SK-MEL-5 (cell line): ENCODE results near the gene EZH1. TPM values are rescaled to one million over a fixed set of nuclear protein-coding genes. Genes with fewer than 3 reads are reported as not detected.
"Not testable (repeated sequence)": the region's sequence is repeated elsewhere in the genome, so short reads cannot be mapped to it uniquely, and the experiment has no call there.

Source experiments
- DNase-seq: peaks from one replicate; pipeline ENCODE4 v3.0.0-alpha.2; 2016; ENCODE audit warnings: low read depth, low spot score
- in situ Hi-C: cut with HindIII; loops from 2 replicates; pipeline ENCODE4 v1.10.0; 2016; ENCODE audit warnings: low sequenced_read_pairs, high pct_unique_total_duplicates, low pct_unique_long_range_greater_than_20kb
- total RNA-seq: library from RNA; depleted of rRNA; stranded (reverse); fragments of >200 nt; shearing (Covaris generic); gene quantifications from 2 replicates; pipeline ENCODE4 v1.2.3, GENCODE V29; 2014

EZH1 gene
- total RNA-seq, 1 experiment from 2014 or later, result 14.4 TPM

GRCh38 chr17:42748202-42748907 lies 3.5 kb upstream of the EZH1 start:
- no peak for DNase-seq
- in situ Hi-C loops, result no loop called here

DNA sequence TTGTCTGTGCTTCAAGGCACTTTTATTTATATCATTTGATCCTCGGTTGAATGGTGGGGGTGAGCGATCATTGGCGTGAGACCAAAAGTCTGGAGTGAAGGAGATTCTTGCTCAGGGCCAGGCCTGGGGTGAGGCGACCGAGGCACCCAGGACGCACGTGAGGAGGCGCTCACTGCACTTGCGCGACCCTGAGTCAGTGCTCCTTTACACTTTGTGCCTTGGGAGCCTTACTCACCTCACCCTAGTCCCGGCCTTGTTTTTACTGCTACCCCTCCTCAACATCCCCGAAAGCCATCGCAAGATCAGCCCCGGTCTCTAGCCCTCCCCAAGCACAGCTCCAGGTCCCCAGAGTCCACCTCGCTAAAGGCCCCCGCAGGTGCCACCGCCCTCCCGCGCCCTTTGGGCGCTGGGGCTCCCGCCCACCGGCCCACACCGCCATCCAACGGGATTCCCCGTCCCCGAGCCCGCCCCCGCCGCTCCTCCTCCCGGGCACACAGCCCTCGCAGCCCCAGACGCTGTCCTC lies 496 bp downstream of the EZH1 start:
- DNase-seq, result no peak
- in situ Hi-C loops, result no loop called here

DNA sequence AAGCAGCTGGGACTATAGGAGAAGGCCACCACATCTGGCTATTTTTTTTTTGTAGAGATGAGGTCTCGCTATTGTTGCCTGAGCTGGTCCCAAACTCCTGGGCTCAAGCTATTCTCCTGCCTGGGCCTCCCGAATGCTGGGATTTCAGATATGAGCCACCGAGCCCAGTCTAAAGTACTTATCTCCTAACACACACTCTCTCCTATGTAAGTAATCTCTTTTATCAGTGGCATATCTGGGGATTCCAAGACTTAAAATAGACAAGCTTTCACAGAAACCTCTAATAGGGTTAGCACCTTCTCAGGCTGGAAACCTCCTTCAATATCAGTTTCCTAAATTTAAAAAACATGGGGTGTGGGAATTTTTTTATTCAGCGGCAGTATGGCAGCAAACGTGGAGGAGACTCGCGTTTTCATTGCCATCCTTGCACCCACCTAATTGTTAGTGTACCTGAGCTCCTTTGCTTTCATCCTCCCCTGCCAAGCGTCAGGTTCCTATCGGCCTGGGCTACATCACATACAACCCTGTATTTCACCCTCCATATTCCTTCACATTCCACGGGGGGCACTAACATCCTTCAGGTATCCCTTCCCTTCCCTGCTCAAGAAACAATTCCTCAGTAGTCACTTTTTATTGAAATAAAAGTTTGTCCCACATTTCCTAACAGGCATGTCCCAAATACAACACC lies 1.1 kb downstream of the EZH1 start:
- in situ Hi-C loops, result no loop called here
- DNase-seq, result no peak

DNA sequence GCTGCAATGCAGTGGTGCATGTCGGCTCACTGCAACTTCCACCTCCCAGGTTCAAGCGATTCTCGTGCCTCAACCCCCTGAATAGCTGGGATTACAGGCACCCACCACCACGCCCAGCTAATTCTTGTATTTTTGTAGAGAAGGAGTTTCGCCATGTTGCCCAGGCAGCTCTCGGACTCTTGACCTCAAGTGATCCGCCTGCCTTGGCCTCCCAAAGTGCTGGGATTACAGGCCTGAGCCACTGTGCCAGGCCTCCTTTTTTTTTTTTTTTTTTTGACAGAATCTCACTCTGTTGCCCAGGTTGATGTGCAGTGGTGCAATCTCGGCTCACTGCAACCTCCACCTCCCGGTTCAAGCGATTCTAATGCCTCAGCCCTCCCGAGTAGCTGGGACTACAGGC lies 1.9 kb downstream of the EZH1 start:
- in situ Hi-C loops, DNase-seq: not testable (repeated sequence)

- no peak for DNase-seq
- in situ Hi-C loops, result no loop called here
Measured at GRCh38 chr17:42740699-42741098, 4.1 kb downstream of the EZH1 start.

- in situ Hi-C loops, result no loop called here
- DNase-seq, result no peak
Measured at GRCh38 chr17:42725143-42725542, 19.7 kb downstream of the EZH1 start.

DNA sequence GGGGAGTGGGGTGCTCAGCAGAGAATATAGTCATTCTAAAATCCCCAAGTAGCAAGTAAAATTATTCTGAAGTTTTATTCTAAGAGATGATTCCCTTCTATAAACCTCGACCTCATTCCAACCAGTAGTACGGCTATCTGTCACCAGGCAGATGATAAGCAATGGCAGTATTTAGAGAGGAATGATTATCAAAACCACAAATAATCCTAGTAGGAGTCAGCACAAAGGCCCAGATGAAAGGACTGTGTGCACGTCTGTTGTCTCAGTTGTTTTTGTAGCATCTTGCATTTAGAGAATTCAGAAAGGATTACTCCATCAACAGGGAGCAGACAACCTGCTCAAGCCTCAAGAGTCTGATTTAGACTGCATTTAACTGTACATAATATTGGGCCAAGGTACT lies 21.2 kb downstream of the EZH1 start:
- in situ Hi-C loops, result no loop called here
- no peak for DNase-seq

DNA sequence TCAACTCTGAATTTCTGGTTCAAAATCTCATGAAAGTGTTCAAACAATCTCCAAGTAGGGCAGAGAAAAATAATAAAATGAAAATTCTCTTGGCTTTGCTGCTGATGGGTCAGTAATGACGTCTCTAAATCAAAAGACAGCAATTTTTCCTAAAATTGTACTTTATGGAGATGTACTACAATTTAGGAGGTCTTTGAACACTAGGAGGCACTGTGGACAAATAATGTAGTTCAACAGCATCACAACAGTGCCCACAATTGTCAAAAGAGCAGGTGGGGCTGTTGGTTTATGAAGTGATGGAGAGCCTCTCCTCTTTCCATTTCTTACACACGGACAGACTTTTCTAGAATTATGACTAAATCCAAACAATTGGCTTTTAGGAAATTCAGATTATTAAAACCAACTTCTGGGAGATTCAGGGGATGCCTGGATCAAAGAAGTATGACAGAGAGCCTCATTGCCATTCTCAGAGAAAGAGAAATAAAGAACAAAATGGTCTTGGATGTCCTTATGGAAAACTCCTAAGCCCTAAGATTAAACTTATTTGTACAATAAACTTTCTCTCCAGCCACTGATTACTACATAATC lies 23.8 kb downstream of the EZH1 start:
- DNase-seq, result peak; percentile 86
- in situ Hi-C loops, result no loop called here

DNA sequence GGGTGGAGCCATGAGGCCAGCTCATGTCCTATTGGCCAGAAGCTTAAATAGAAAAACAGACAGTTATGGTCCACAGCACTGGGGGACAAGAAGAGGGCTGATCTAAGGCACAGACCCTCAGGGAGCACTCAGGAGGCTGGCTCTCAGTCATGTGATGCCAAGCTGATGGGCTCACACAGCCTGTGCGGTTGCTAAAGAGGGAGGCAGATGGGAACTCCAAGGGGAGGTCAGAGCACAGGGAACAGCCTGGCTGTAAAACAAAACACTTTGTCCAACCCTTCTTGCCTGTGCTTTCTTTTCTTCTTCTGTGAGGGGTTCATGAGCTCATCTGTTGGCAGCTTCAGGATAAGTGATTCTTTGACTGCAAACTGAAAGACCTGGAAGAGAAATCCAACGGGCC lies 35.3 kb downstream of the EZH1 start:
- no peak for DNase-seq
- in situ Hi-C loops, result no loop called here

DNA sequence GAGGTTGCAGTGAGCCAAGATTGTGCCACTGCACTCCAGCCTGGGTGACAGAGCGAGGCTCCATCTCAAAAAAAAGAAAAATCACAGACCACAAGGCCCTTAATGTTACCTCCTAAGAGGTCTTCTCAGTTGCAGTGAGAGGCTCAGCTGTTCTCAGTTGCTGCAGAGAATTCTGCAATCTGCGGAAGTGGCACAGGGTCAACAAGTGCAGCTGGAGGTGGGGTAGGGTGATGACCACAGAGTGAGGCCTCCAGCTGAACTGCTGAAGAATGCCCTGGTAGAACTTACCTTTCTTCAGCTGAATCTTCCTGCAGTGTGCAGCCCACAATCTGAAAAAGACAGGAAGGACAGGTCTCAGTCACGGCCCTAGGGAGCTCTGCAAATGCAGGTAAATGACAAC lies 36.3 kb downstream of the EZH1 start:
- in situ Hi-C loops, result no loop called here
- no peak for DNase-seq

DNA sequence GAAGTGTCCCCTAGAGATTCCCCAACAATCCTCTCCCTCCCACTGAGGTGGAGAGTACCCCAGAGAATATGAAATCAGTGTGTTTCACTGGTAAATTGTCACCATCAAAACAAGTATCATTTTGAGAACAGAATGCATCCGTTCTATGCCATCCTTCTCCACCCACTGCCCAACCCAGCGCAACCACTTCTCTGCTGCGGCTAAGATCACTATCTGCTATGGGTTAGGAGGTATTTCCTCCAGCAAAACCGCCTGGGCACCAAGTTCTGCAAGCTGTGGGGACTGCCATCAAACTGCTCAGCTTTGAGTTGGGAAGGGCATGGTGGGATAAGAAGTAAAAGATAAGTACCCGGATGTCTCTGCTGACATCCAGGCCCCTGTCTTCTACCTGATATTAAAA lies 38.1 kb downstream of the EZH1 start:
- in situ Hi-C loops, result no loop called here

DNA sequence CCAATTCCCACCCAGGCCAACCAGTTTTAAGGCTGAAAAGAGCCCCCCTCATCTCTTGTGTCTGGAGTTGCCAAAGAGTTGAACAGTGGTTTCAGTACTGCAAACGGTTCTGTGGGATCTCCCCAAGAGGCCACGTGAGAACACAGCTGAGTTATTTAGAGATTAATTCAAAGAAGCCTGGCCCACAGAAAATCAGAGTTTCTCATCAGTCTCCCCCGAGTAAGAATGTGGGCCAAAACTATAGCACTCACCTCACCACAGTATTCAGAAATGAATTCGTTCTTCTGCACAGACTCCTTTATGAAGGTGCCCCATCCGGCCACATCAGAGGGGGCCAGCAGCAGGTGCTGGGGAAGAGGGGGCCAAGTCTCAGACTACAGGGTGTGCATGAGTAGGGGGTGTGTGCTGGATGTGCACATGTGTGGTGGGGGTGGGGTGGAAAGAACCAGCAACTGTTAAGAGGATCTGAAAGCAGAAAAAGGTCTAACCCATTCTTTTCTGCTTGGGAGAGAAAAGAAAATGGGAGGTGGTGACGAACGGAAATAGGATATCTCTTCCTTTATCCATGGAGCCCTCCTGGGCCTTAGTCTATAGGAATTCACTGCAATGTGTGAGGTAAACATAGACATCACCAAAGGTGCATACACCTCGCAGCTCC lies 39.9 kb downstream of the EZH1 start:
- in situ Hi-C loops, result no loop called here
- no peak for DNase-seq

More for the DNA sequence above, 38.1 kb downstream of the EZH1 start:
- DNase-seq, result no peak

GRCh38 chr17:42704490-42704836 lies 40.4 kb downstream of the EZH1 start:
- in situ Hi-C loops, result no loop called here
- no peak for DNase-seq

GRCh38 chr17:42702446-42702845 lies 42.4 kb downstream of the EZH1 start:
- in situ Hi-C loops, result no loop called here

GRCh38 chr17:42700586-42701289 lies 44.1 kb downstream of the EZH1 start:
- no peak for DNase-seq
- in situ Hi-C loops, result no loop called here

More at GRCh38 chr17:42702446-42702845, 42.4 kb downstream of the EZH1 start:
- no peak for DNase-seq

DNA sequence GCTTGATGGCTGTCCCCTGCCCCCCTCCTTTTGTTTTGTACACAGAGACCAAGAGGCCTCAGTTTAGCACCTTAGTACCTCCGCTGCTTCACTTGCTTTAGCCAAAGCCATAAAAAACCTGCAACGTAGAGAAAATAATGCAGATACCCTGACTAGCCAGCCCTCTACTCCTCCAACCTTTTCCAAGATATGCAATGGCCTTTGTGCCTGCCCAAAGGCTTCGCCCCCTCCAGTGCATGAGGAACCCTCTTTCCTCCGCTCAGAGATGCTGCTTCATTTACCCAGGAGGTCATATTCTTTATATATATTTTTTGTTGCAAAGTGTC lies 45.5 kb downstream of the EZH1 start:
- DNase-seq, result no peak
- in situ Hi-C loops, result no loop called here

DNA sequence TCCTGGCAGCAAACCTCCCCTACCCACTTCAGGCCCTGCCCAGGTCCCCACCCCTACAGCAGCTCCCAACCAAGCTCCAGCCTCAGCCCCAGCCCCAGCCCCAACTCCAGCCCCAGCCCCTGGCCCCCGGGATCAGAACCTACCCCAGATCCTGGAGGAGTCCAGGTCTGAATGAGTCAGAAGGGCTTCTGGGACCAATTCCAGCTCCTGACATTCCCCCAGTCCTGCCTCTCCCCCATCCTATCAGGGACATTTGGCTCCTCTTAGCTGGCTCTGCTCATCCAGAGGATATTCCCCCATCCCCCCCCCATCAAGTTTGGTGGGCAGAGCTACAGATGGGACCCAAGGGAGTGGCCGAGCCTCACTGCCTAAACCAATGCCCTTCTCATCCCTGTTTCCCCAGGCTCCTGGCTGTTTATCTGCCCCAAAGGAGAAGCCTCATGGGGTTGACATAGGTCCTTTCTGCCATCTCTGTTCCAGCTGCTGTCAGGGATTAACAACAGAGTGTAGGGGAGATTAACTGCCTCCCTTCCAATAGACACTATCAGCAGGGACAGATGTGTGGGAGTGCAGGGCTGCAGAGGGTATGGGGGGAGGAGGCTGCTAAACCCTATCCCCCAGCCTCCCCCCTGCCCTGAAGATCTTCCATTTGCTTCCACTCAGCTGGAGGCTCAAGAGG lies 46.0 kb downstream of the EZH1 start:
- in situ Hi-C loops, result no loop called here
- no peak for DNase-seq
